ENCODE data around the gene CALD1.

The CALD1 gene

GRCh38 chr7:134854816-134855215 lies 75.4 kb downstream of the CALD1 start:
- H3K4me3 ChIP-seq (ENCODE audit: low read depth, low read length) = no peak overlapping the region
- no peak for DNase-seq
- H3K9me3 ChIP-seq = no peaks in the 10 kb centered on the region
- H3K27me3 ChIP-seq = no peaks in the 10 kb centered on the region
- no peaks in the 10 kb centered on the region for H3K36me3 ChIP-seq
- no peak for TF ChIP-seq CTCF (IDR thresholded peaks at IDR 0.05; ENCODE audit: low read depth, low read length)
- H3K4me1 ChIP-seq = no peaks in the 10 kb centered on the region

- H3K4me3 ChIP-seq (ENCODE audit: low read depth, low read length) = no peak overlapping the region
- no peaks in the 10 kb centered on the region for H3K9me3 ChIP-seq
Measured at GRCh38 chr7:134855442-134855841, 76.0 kb downstream of the CALD1 start.

GRCh38 chr7:134856091-134856490 lies 76.7 kb downstream of the CALD1 start:
- TF ChIP-seq CTCF (IDR thresholded peaks at IDR 0.05; ENCODE audit: low read depth, low read length) = no peak

More at GRCh38 chr7:134855442-134855841, 76.0 kb downstream of the CALD1 start:
- TF ChIP-seq CTCF (IDR thresholded peaks at IDR 0.05; ENCODE audit: low read depth, low read length) = no peak
- H3K27me3 ChIP-seq = no peaks in the 10 kb centered on the region
- H3K36me3 ChIP-seq = no peaks in the 10 kb centered on the region
- DNase-seq = no peak
- no peaks in the 10 kb centered on the region for H3K4me1 ChIP-seq

DNA sequence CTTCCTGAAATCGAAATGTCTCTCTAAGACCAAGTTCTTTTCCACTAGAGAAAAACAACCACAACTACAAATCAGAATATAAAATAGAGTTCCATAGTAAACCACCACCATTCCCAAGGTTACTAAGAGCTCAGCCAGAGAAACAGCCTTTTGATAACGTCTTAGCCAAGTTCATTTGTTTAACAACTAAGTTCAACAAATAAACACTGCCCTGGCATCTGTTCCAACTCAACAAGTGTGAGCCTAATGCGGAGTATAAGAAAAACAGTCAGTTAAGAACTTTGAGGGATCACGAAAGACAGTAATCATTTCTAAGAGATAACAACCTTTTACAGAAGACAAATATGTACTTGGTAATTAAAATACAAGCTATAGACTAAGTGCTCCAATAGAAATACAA lies 77.3 kb downstream of the CALD1 start:
- Histone ChIP-seq H3K27me3 (no peaks in the 10 kb centered on the region), H3K36me3 (no peaks in the 10 kb centered on the region), H3K9me3 (no peaks in the 10 kb centered on the region), H3K4me3 (ENCODE audit: low read depth, low read length) (no peak overlapping the region), H3K4me1 (no peaks in the 10 kb centered on the region)
- no peak for TF ChIP-seq CTCF (IDR thresholded peaks at IDR 0.05; ENCODE audit: low read depth, low read length)
- no peak for DNase-seq

More at GRCh38 chr7:134856091-134856490, 76.7 kb downstream of the CALD1 start:
- Histone ChIP-seq H3K9me3 (no peaks in the 10 kb centered on the region), H3K36me3 (no peaks in the 10 kb centered on the region), H3K4me1 (no peaks in the 10 kb centered on the region), H3K4me3 (ENCODE audit: low read depth, low read length) (no peak overlapping the region), H3K27me3 (no peaks in the 10 kb centered on the region)
- no peak for DNase-seq

DNA sequence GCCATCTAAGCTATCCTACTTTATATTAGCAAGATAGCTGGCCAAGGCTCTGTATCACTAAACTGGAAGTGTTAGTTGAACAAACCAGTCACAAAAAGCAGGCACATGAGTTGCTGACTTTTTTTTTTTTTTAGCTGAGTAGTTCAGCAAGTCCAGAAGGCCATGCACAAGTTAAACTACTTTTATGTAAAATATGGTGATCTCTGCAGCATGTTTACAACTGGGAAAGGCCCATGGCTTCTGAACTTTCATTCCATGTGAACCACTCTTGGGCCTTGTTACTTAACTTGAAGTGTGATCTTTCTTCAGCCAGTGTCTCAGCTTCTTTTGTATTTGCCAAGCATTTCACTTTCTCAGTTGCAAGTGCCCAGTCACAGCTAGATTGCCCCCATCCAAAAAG lies 78.5 kb downstream of the CALD1 start:
- no peaks in the 10 kb centered on the region for H3K27me3 ChIP-seq
- no peaks in the 10 kb centered on the region for H3K4me1 ChIP-seq
- H3K9me3 ChIP-seq = no peaks in the 10 kb centered on the region
- TF ChIP-seq CTCF (IDR thresholded peaks at IDR 0.05; ENCODE audit: low read depth, low read length) = no peak
- no peak overlapping the region for H3K4me3 ChIP-seq (ENCODE audit: low read depth, low read length)
- no peak for DNase-seq
- H3K36me3 ChIP-seq = no peaks in the 10 kb centered on the region

DNA sequence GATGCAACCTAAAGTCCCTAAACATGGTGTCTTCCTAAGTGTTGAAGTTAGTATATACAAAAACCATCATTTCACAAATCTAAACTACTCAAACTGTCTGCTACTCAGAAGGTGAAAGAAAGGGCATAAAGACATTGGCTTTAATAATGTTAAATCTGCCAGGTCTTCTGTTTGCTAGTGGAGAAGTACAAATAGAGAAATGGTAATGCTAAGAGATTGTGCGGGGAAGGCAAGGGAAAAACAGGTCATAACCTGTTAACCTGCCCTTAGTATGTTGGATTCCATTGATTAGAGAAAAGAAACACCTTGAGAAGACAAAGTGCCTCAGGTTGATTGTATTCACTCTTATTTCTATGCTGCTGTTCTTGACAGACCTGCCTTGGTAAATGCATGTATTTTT lies 80.3 kb downstream of the CALD1 start:
- no peak for DNase-seq
- Histone ChIP-seq H3K9me3 (no peaks in the 10 kb centered on the region), H3K4me3 (ENCODE audit: low read depth, low read length) (no peak overlapping the region), H3K4me1 (no peaks in the 10 kb centered on the region), H3K36me3 (no peaks in the 10 kb centered on the region), H3K27me3 (no peaks in the 10 kb centered on the region)
- TF ChIP-seq CTCF (IDR thresholded peaks at IDR 0.05; ENCODE audit: low read depth, low read length) = no peak

Data from BE2C (cell line).